MM.1S (cell line): ENCODE measurements around the gene DYRK4.

Experiments
- DNase-seq: peaks from one replicate; pipeline ENCODE4 v3.0.0-alpha.2; 2015
- H2AFZ ChIP-seq: fragments of 300-600 bp; sonication (generic); 2 replicates; pipeline ENCODE4 v1.6.0; 2016; ENCODE audit warnings: antibody characterized with exemption, low read length
- H3F3A ChIP-seq: fragments of 300-600 bp; sonication (generic); 2 replicates; pipeline ENCODE4 v1.6.1; 2016; ENCODE audit warnings: mild to moderate bottlenecking, antibody characterized with exemption, low read length, moderate library complexity, mixed read lengths; ENCODE audit not compliant: insufficient read depth
- H3K27ac ChIP-seq: fragments of 300-600 bp; sonication (generic); 2 replicates; pipeline ENCODE4 v1.5.1; 2016; ENCODE audit warnings: mild to moderate bottlenecking, low read length
- H3K27me3 ChIP-seq: fragments of 300-600 bp; sonication (generic); replicated peaks from 2 replicates; pipeline ENCODE4 v1.6.0; 2016; ENCODE audit warnings: low read length; ENCODE audit not compliant: insufficient read depth
- H3K36me3 ChIP-seq: fragments of 300-600 bp; sonication (generic); replicated peaks from 2 replicates; pipeline ENCODE4 v1.6.1; 2016; ENCODE audit warnings: mild to moderate bottlenecking, low read length, mixed read lengths; ENCODE audit not compliant: insufficient read depth
- H3K4me1 ChIP-seq: fragments of 300-600 bp; sonication (generic); 2 replicates; pipeline ENCODE4 v1.6.1; 2016; ENCODE audit warnings: low read length, mixed read lengths
- H3K4me2 ChIP-seq: fragments of 300-600 bp; sonication (generic); 2 replicates; pipeline ENCODE4 v1.6.0; 2016; ENCODE audit warnings: low read depth, low read length
- H3K4me3 ChIP-seq: fragments of 300-600 bp; sonication (generic); 2 replicates; pipeline ENCODE4 v1.5.1; 2016; ENCODE audit warnings: low read length, mixed read lengths
- H3K79me2 ChIP-seq: fragments of 300-600 bp; sonication (generic); 2 replicates; pipeline ENCODE4 v1.6.1; 2016; ENCODE audit warnings: mixed run types, low read length, mixed read lengths
- H3K9ac ChIP-seq: fragments of 300-600 bp; sonication (generic); 2 replicates; pipeline ENCODE4 v1.6.1; 2016; ENCODE audit warnings: low read length, mixed read lengths
- H3K9me2 ChIP-seq: fragments of 300-600 bp; sonication (generic); replicated peaks from 2 replicates; pipeline ENCODE4 v1.6.1; 2016; ENCODE audit warnings: mild to moderate bottlenecking, low read length, mixed read lengths; ENCODE audit not compliant: insufficient read depth
- H3K9me3 ChIP-seq: fragments of 300-600 bp; sonication (generic); replicated peaks from 2 replicates; pipeline ENCODE4 v1.6.1; 2016; ENCODE audit warnings: mild to moderate bottlenecking, low read length, mixed read lengths; ENCODE audit not compliant: insufficient read depth
- H4K20me1 ChIP-seq: fragments of 300-600 bp; sonication (generic); 2 replicates; pipeline ENCODE4 v1.6.1; 2016; ENCODE audit warnings: mild to moderate bottlenecking, low read length, moderate library complexity, mixed read lengths; ENCODE audit not compliant: insufficient read depth
- CTCF ChIP-seq: fragments of 300-600 bp; sonication (generic); IDR thresholded peaks from 2 replicates; pipeline ENCODE4 v1.5.1; 2016; ENCODE audit warnings: antibody characterized with exemption, low read length, mixed read lengths
- EZH2 ChIP-seq: fragments of 300-600 bp; sonication (generic); optimal IDR thresholded peaks from 2 replicates; pipeline ENCODE3; 2017; ENCODE audit warnings: low read depth, mild to moderate bottlenecking, antibody characterized with exemption, low read length, mixed read lengths
- EZH2phosphoT487 ChIP-seq: fragments of 300-600 bp; sonication (generic); IDR thresholded peaks from 2 replicates; pipeline ENCODE4 v1.6.1; 2018; ENCODE audit warnings: antibody characterized with exemption, low read length

Gene DYRK4

GRCh38 chr12:4588916-4589315 lies 26.9 kb downstream of the DYRK4 start:
- Histone ChIP-seq H3K4me3 (no peak overlapping the region), H3K9me3 (no peaks in the 10 kb centered on the region), H3K27ac (no peak overlapping the region), H3K79me2 (no peaks in the 10 kb centered on the region), H3K9ac (no peak overlapping the region), H3K36me3 (no peaks in the 10 kb centered on the region), H3F3A (no peaks in the 10 kb centered on the region), H3K4me1 (no peaks in the 10 kb centered on the region), H3K4me2 (no peak overlapping the region), H4K20me1 (no peaks in the 10 kb centered on the region), H3K27me3 (no peaks in the 10 kb centered on the region), H3K9me2 (no peaks in the 10 kb centered on the region), H2AFZ (no peak overlapping the region)
- no peak for DNase-seq
- TF ChIP-seq CTCF, result no peak
- TF ChIP-seq EZH2phosphoT487, result no peak
- no peak for TF ChIP-seq EZH2

- no peak for TF ChIP-seq EZH2
- TF ChIP-seq EZH2phosphoT487, result no peak
- no peak for TF ChIP-seq CTCF
- H3K9me3 ChIP-seq, result no peaks in the 10 kb centered on the region
- H3K36me3 ChIP-seq, result no peaks in the 10 kb centered on the region
- no peak overlapping the region for H3K4me2 ChIP-seq
- no peaks in the 10 kb centered on the region for H4K20me1 ChIP-seq
- no peak overlapping the region for H3K9ac ChIP-seq
- no peak overlapping the region for H3K4me3 ChIP-seq
- no peaks in the 10 kb centered on the region for H3K4me1 ChIP-seq
- H3F3A ChIP-seq, result no peaks in the 10 kb centered on the region
- no peaks in the 10 kb centered on the region for H3K9me2 ChIP-seq
- no peak overlapping the region for H2AFZ ChIP-seq
- no peak overlapping the region for H3K27ac ChIP-seq
- no peak for DNase-seq
- no peaks in the 10 kb centered on the region for H3K27me3 ChIP-seq
- no peaks in the 10 kb centered on the region for H3K79me2 ChIP-seq
Observed at GRCh38 chr12:4589941-4590340, 27.9 kb downstream of the DYRK4 start.

- Histone ChIP-seq H3K4me3 (no peak overlapping the region), H3K4me1 (no peaks in the 10 kb centered on the region), H3K27me3 (no peaks in the 10 kb centered on the region), H3K4me2 (no peak overlapping the region), H3K36me3 (no peaks in the 10 kb centered on the region), H3F3A (no peaks in the 10 kb centered on the region), H3K79me2 (no peaks in the 10 kb centered on the region), H3K9me3 (no peaks in the 10 kb centered on the region), H2AFZ (no peak overlapping the region), H3K27ac (no peak overlapping the region), H4K20me1 (no peaks in the 10 kb centered on the region), H3K9me2 (no peaks in the 10 kb centered on the region), H3K9ac (no peak overlapping the region)
- TF ChIP-seq EZH2 (no peak), CTCF (no peak), EZH2phosphoT487 (no peak)
- no peak for DNase-seq
Observed at GRCh38 chr12:4591180-4591687, 29.2 kb downstream of the DYRK4 start.
